ENCODE data around the gene PPP1R2. TPM values are rescaled to one million over a fixed set of nuclear protein-coding genes. Genes with fewer than 3 reads are reported as not detected.

The PPP1R2 gene
- total RNA-seq, 4 donors from 2014 or later, result 31.8 to 60.5 (median 46.1) TPM

GRCh38 chr3:195553268-195553667 is 10.1 kb upstream of the PPP1R2 start:
- H3K4me3 ChIP-seq, result no peak overlapping the region
- peaks cover 5 to 44% (median 18%) of the 10 kb centered on the region in 3 donors for H3K4me1 ChIP-seq
- intact Hi-C loops (cut with DNase I), result no loop called here
- 66 to 75% methylated on average over 7 of the region's 7 CpGs for WGBS, 2 donors
- H3K36me3 ChIP-seq, result no peaks in the 10 kb centered on the region
- DNase-seq, result no peak
- TF ChIP-seq POLR2A (IDR thresholded peaks at IDR 0.05) (no peak), CTCF (IDR thresholded peaks at IDR 0.05) (no peak)
- no peaks in the 10 kb centered on the region for H3K27me3 ChIP-seq
- H3K27ac ChIP-seq, result peak overlapping the region in 2 of 4 donors; percentile 63 to 78
- no peaks in the 10 kb centered on the region for H3K9me3 ChIP-seq

GRCh38 chr3:195551381-195551978 is 8.4 kb upstream of the PPP1R2 start:
- Histone ChIP-seq H3K9me3 (no peaks in the 10 kb centered on the region), H3K4me1 (peaks cover 10 to 61% (median 18%) of the 10 kb centered on the region in 3 donors), H3K27me3 (no peaks in the 10 kb centered on the region), H3K36me3 (no peaks in the 10 kb centered on the region), H3K27ac (peak overlapping the region; percentile 32 to 79 (median 70)), H3K4me3 (no peak overlapping the region)
- WGBS, 2 donors, result 50 to 57% methylated on average over 4 to 7 of the region's 7 CpGs
- no peak for TF ChIP-seq POLR2A (IDR thresholded peaks at IDR 0.05)
- no peak for TF ChIP-seq CTCF (IDR thresholded peaks at IDR 0.05)
- intact Hi-C loops (cut with DNase I), result no loop called here
- no peak for DNase-seq

- no peak for DNase-seq
- intact Hi-C loops (cut with DNase I), result no loop called here
- no peaks in the 10 kb centered on the region for H3K36me3 ChIP-seq
- no peak overlapping the region for H3K4me3 ChIP-seq
- H3K27ac ChIP-seq, result peak overlapping the region; percentile 32 to 79 (median 58)
- TF ChIP-seq CTCF (IDR thresholded peaks at IDR 0.05) (no peak), POLR2A (IDR thresholded peaks at IDR 0.05) (no peak)
- WGBS, 2 donors, result 74 to 79% methylated on average over 4 of the region's 4 CpGs
- H3K9me3 ChIP-seq, result no peaks in the 10 kb centered on the region
- peaks cover 13 to 69% (median 24%) of the 10 kb centered on the region in 3 donors for H3K4me1 ChIP-seq
- no peaks in the 10 kb centered on the region for H3K27me3 ChIP-seq
These were observed 7.6 kb upstream of the PPP1R2 start for GRCh38 chr3:195550723-195551122.

- no peaks in the 10 kb centered on the region for H3K36me3 ChIP-seq
- peak overlapping the region in 1 of 4 donors; percentile 15 for H3K4me3 ChIP-seq
- H3K27me3 ChIP-seq, result no peaks in the 10 kb centered on the region
- no peaks in the 10 kb centered on the region for H3K9me3 ChIP-seq
- H3K27ac ChIP-seq, result peak overlapping the region in 2 of 4 donors; percentile 21 to 79
- 61 to 64% methylated on average over 9 of the region's 9 CpGs for WGBS, 2 donors
- no peak for TF ChIP-seq POLR2A (IDR thresholded peaks at IDR 0.05)
- no peak for TF ChIP-seq CTCF (IDR thresholded peaks at IDR 0.05)
- H3K4me1 ChIP-seq, result peaks cover 13 to 76% (median 27%) of the 10 kb centered on the region in 3 donors
- intact Hi-C loops (cut with DNase I), result no loop called here
- DNase-seq, result no peak
These were observed 6.9 kb upstream of the PPP1R2 start for GRCh38 chr3:195549931-195550519.

- DNase-seq, result no peak
- H3K4me1 ChIP-seq, result peaks cover 22 to 86% (median 31%) of the 10 kb centered on the region in 3 donors
- H3K9me3 ChIP-seq, result no peaks in the 10 kb centered on the region
- intact Hi-C loops (cut with DNase I), result no loop called here
- H3K27ac ChIP-seq, result peak overlapping the region in 2 of 4 donors; percentile 11 to 16
- H3K4me3 ChIP-seq, result no peak overlapping the region
- 51 to 58% methylated on average over 2 of the region's 2 CpGs for WGBS, 2 donors
- H3K36me3 ChIP-seq, result no peaks in the 10 kb centered on the region
- no peaks in the 10 kb centered on the region for H3K27me3 ChIP-seq
- TF ChIP-seq CTCF (IDR thresholded peaks at IDR 0.05), result no peak
- no peak for TF ChIP-seq POLR2A (IDR thresholded peaks at IDR 0.05)
These were observed 5.9 kb upstream of the PPP1R2 start for GRCh38 chr3:195548987-195549386.

All from esophagus squamous epithelium (tissue), 5 donors.